ENCODE data around the gene EFHD2.
"Not testable (repeated sequence)": the region's sequence is repeated elsewhere in the genome, so short reads cannot be mapped to it uniquely, and the experiment has no call there.

- TF ChIP-seq CTCF, EZH2phosphoT487, EZH2 (IDR thresholded peaks at IDR 0.05): not testable (repeated sequence)
Measured at GRCh38 chr1:15463064-15463800, 53.5 kb downstream of the EFHD2 start.
